ENCODE results near the gene CRTC1.
"Not testable (repeated sequence)": the region's sequence is repeated elsewhere in the genome, so short reads cannot be mapped to it uniquely, and the experiment has no call there.

Gene CRTC1

GRCh38 chr19:18671303-18672043, 12.0 kb upstream of the CRTC1 start:
- DNase-seq: no peak

GRCh38 chr19:18672044-18672451, 11.4 kb upstream of the CRTC1 start:
- DNase-seq: no peak

- DNase-seq: no peak
Observed at GRCh38 chr19:18672606-18673337, 10.7 kb upstream of the CRTC1 start.

- peak in 1 of 2 experiments; percentile 68 for DNase-seq
Observed at GRCh38 chr19:18674616-18675015, 8.9 kb upstream of the CRTC1 start.

GRCh38 chr19:18675779-18676178, 7.7 kb upstream of the CRTC1 start:
- no peak for DNase-seq

GRCh38 chr19:18676692-18677091, 6.8 kb upstream of the CRTC1 start:
- no peak for DNase-seq

- no peak for DNase-seq
Observed at GRCh38 chr19:18677156-18677555, 6.3 kb upstream of the CRTC1 start.

- DNase-seq: not testable (repeated sequence)
Observed at GRCh38 chr19:18680148-18680547, 3.3 kb upstream of the CRTC1 start.

- no peak for DNase-seq
Observed at GRCh38 chr19:18682807-18683108, 722 bp upstream of the CRTC1 start.

GRCh38 chr19:18683958-18684641, 620 bp downstream of the CRTC1 start:
- no peak for DNase-seq

- DNase-seq: no peak
Observed at GRCh38 chr19:18684642-18684993, 1.1 kb downstream of the CRTC1 start.

GRCh38 chr19:18685597-18686190, 2.2 kb downstream of the CRTC1 start:
- no peak for DNase-seq

- DNase-seq: no peak
Observed at GRCh38 chr19:18687740-18688465, 4.4 kb downstream of the CRTC1 start.

GRCh38 chr19:18696023-18696422, 12.5 kb downstream of the CRTC1 start:
- DNase-seq: no peak

- peak in 1 of 2 experiments; percentile 50 for DNase-seq
Observed at GRCh38 chr19:18697680-18698079, 14.2 kb downstream of the CRTC1 start.

GRCh38 chr19:18698321-18699167, 15.1 kb downstream of the CRTC1 start:
- no peak for DNase-seq

GRCh38 chr19:18699403-18700054, 16.0 kb downstream of the CRTC1 start:
- no peak for DNase-seq

- DNase-seq: peak in 1 of 2 experiments; percentile 12
Observed at GRCh38 chr19:18700501-18701249, 17.2 kb downstream of the CRTC1 start.

- DNase-seq: no peak
Observed at GRCh38 chr19:18701250-18701608, 17.7 kb downstream of the CRTC1 start.

- DNase-seq: no peak
Observed at GRCh38 chr19:18704054-18704453, 20.6 kb downstream of the CRTC1 start.

- DNase-seq: peak in 1 of 2 experiments; percentile 8
Observed at GRCh38 chr19:18704971-18705370, 21.5 kb downstream of the CRTC1 start.

All from cerebellar nuclear complex (tissue), 1 donor.